Panc1 (cell line): ENCODE results near the gene ZFAND2B. TPM values are rescaled to one million over a fixed set of nuclear protein-coding genes. Genes with fewer than 3 reads are reported as not detected.
A peak's percentile ranks its signal among the peaks of the same experiment; 100 is the strongest.

Experiments used
- ATAC-seq: fragments of 200-7000 bp; cut with Tn5 transposase; 2 replicates; pipeline ENCODE4 v1.9.1; 2020; ENCODE audit warnings: mild to moderate bottlenecking, moderate library complexity
- BruUV-seq: library from RNA; stranded (reverse); fragments of 400-500 nt; replicated peaks from 2 replicates; lab custom pipeline; 2021; lab: Mats Ljungman, UMichigan
- CTCF ChIA-PET: fragments of 300-600 bp; sonication (Branson Sonifier 250); formaldehyde crosslinking; loops from one replicate; lab custom pipeline; 2022; ENCODE audit warnings: antibody characterized with exemption; lab: Charles Lee
- POLR2A ChIA-PET: fragments of 300-600 bp; sonication (Branson Sonifier 250); formaldehyde crosslinking; loops from one replicate; lab custom pipeline; 2022; ENCODE audit warnings: antibody characterized with exemption; lab: Charles Lee
- DNase-seq: peaks from one replicate; pipeline ENCODE4 v3.0.0-alpha.2; 2010; ENCODE audit warnings: low read depth, low spot score
- H3K27ac ChIP-seq: 2 replicates; pipeline ENCODE4 v1.5.1; 2011; ENCODE audit warnings: mild to moderate bottlenecking, low read length, inconsistent platforms
- H3K27me3 ChIP-seq: fragments of 200-500 bp; sonication (Bioruptor generic); 2 replicates; pipeline ENCODE4 v1.6.0; 2014; ENCODE audit warnings: low read length, inconsistent platforms; ENCODE audit not compliant: control insufficient read depth, insufficient read depth
- H3K36me3 ChIP-seq: fragments of 200-500 bp; sonication (Bioruptor generic); 2 replicates; pipeline ENCODE4 v1.5.1; 2014; ENCODE audit warnings: inconsistent platforms, mild to moderate bottlenecking, low read length, moderate library complexity; ENCODE audit not compliant: control insufficient read depth, insufficient read depth
- H3K4me1 ChIP-seq: 2 replicates; pipeline ENCODE4 v1.5.1; 2011; ENCODE audit warnings: inconsistent platforms, mild to moderate bottlenecking, low read length, moderate library complexity; ENCODE audit not compliant: control insufficient read depth, insufficient read depth
- H3K4me3 ChIP-seq, 2 experiments: 2 replicates each; pipeline ENCODE4 v1.5.1; 2011 to 2012; ENCODE audit warnings: low read depth in 2 of 2, low read length in 2 of 2, mild to moderate bottlenecking in 2 of 2, inconsistent platforms in 1 of 2, moderate library complexity in 1 of 2
- H3K9me3 ChIP-seq: fragments of 200-500 bp; sonication (Bioruptor generic); 2 replicates; pipeline ENCODE4 v1.5.1; 2014; ENCODE audit warnings: low read depth, mild to moderate bottlenecking, inconsistent platforms, low read length, moderate library complexity; ENCODE audit not compliant: control insufficient read depth, insufficient read depth
- POLR2AphosphoS5 ChIP-seq: IDR thresholded peaks from 2 replicates; pipeline ENCODE4 v1.6.1; 2012; ENCODE audit warnings: mild to moderate bottlenecking, low read depth, low read length, moderate library complexity
- SIN3A ChIP-seq: IDR thresholded peaks from 2 replicates; pipeline ENCODE4 v1.6.1; 2012; ENCODE audit warnings: low read depth, mild to moderate bottlenecking, low read length, moderate library complexity, borderline replicate concordance; ENCODE audit not compliant: insufficient read depth
- TCF7L2 ChIP-seq: IDR thresholded peaks from 2 replicates; pipeline ENCODE4 v1.6.1; 2011; ENCODE audit warnings: mild to moderate bottlenecking, low read depth, low read length, inconsistent platforms
- in situ Hi-C: cut with HindIII; loops from 2 replicates; pipeline ENCODE4 v1.10.0; 2016; ENCODE audit warnings: low sequenced_read_pairs, low pct_unique_long_range_greater_than_20kb
- intact Hi-C: fragments of 100-400 bp; cut with micrococcal nuclease; formaldehyde crosslinking; loops from one replicate; pipeline ENCODE4 v1.10.0; 2022; ENCODE audit not compliant: unreplicated experiment
- total RNA-seq: library from RNA; stranded (reverse); gene quantifications from one replicate; pipeline ENCODE4 v1.2.1, GENCODE V29; 2021; ENCODE audit not compliant: unreplicated experiment
- TF ChIP-seq, protein P1 (sequence below): fragments of 450-650 bp; IDR thresholded peaks from 2 replicates; pipeline ENCODE4 v1.5.1; 2017; ENCODE audit warnings: mild to moderate bottlenecking
- TF ChIP-seq, protein P2 (sequence below), 2 experiments: IDR thresholded peaks; 2 replicates each; pipeline ENCODE4 v1.6.1; 2011 to 2012; ENCODE audit warnings: low read depth in 2 of 2, control low read depth in 1 of 2, low read length in 1 of 2, mild to moderate bottlenecking in 1 of 2, moderate library complexity in 1 of 2; ENCODE audit not compliant: insufficient read depth in 1 of 2

The ZFAND2B gene
- total RNA-seq, 1 experiment from 2014 or later, result 43.2 TPM

DNA sequence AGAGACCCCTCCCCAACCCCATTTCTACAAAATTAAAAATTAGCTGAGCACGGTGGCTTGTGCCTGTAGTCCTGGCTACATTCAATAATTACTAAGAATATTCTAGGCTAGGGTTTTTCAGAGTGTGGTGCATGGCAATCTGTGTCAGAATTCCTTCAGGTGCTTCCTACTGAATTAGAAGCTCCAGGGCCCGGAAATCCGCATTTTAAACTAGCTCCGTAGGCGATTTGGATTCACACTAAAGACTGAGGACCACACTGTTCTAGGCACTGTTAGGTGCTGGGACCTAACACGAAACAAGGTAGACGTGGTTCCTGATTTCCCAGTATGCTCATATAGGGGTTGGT is 628 bp upstream of the ZFAND2B start:
- POLR2A ChIA-PET, result interaction anchor here (0.5 to 0.6 kb wide), 2 partner anchors 10 to 109 kb away, joined by 3 to 5 read pairs; no protein-coding TSS in a partner anchor
- H3K27ac ChIP-seq, result peak overlapping the region; percentile 86
- intact Hi-C loops, result no loop called here
- DNase-seq (no peak), ATAC-seq (no peak)
- H3K4me1 ChIP-seq, result peaks cover 16% of the 10 kb centered on the region
- TF ChIP-seq SIN3A (no peak), POLR2AphosphoS5 (no peak), TCF7L2 (no peak)
- TF ChIP-seq, protein P1, sequence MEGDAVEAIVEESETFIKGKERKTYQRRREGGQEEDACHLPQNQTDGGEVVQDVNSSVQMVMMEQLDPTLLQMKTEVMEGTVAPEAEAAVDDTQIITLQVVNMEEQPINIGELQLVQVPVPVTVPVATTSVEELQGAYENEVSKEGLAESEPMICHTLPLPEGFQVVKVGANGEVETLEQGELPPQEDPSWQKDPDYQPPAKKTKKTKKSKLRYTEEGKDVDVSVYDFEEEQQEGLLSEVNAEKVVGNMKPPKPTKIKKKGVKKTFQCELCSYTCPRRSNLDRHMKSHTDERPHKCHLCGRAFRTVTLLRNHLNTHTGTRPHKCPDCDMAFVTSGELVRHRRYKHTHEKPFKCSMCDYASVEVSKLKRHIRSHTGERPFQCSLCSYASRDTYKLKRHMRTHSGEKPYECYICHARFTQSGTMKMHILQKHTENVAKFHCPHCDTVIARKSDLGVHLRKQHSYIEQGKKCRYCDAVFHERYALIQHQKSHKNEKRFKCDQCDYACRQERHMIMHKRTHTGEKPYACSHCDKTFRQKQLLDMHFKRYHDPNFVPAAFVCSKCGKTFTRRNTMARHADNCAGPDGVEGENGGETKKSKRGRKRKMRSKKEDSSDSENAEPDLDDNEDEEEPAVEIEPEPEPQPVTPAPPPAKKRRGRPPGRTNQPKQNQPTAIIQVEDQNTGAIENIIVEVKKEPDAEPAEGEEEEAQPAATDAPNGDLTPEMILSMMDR, result no peak
- TF ChIP-seq, protein P2, sequence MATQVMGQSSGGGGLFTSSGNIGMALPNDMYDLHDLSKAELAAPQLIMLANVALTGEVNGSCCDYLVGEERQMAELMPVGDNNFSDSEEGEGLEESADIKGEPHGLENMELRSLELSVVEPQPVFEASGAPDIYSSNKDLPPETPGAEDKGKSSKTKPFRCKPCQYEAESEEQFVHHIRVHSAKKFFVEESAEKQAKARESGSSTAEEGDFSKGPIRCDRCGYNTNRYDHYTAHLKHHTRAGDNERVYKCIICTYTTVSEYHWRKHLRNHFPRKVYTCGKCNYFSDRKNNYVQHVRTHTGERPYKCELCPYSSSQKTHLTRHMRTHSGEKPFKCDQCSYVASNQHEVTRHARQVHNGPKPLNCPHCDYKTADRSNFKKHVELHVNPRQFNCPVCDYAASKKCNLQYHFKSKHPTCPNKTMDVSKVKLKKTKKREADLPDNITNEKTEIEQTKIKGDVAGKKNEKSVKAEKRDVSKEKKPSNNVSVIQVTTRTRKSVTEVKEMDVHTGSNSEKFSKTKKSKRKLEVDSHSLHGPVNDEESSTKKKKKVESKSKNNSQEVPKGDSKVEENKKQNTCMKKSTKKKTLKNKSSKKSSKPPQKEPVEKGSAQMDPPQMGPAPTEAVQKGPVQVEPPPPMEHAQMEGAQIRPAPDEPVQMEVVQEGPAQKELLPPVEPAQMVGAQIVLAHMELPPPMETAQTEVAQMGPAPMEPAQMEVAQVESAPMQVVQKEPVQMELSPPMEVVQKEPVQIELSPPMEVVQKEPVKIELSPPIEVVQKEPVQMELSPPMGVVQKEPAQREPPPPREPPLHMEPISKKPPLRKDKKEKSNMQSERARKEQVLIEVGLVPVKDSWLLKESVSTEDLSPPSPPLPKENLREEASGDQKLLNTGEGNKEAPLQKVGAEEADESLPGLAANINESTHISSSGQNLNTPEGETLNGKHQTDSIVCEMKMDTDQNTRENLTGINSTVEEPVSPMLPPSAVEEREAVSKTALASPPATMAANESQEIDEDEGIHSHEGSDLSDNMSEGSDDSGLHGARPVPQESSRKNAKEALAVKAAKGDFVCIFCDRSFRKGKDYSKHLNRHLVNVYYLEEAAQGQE (IDR thresholded peaks at IDR 0.05; ENCODE audit: insufficient read depth in 1 of 2, low read depth in 2 of 2, low read length in 1 of 2), result no peak
- H3K27me3 ChIP-seq, result no peaks in the 10 kb centered on the region
- H3K4me3 ChIP-seq, result peak overlapping the region; percentile 55 to 93
- H3K36me3 ChIP-seq, result 0 out of 2 replicates have a peak, but pooled peaks cover 2% of the 10 kb centered on the region
- CTCF ChIA-PET, result no interaction called here
- in situ Hi-C loops, result no loop called here
- H3K9me3 ChIP-seq, result no peaks in the 10 kb centered on the region
- BruUV-seq, result no TSS peak

DNA sequence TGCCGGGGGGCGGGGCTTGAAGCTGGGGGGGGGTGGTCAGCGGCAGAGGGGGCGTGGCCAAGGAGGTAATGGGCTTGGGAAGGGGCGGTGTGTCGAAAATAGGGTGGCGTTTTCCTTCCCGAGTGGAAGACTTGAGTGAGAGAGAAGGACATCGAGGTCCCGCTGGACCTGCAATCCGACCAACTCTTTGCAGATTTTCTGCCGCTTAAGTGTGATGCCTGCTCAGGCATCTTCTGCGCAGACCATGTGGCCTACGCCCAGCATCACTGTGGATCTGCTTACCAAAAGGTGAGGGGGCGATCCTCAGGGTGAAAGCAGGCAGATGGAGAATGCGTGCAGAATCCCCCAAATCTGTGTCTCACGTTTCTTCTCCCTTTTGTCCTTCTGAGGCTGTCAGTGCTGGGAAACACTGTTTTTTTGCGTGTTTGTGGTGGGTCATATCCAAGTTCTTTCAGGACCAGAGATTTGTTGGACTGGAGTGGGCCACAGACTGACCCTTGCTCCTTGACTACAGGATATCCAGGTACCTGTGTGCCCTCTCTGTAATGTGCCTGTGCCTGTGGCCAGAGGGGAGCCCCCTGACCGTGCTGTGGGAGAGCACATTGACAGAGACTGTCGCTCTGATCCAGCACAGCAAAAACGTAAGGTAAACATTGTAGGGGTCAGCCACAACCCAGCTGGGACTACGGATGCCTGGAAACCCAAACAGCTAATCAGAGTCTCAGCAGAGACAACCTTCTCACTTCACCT is 727 bp downstream of the ZFAND2B start:
- H3K27me3 ChIP-seq, result no peaks in the 10 kb centered on the region
- in situ Hi-C loops, result no loop called here
- POLR2A ChIA-PET, result interaction anchor here (0.7 kb wide), 1 partner anchor 947 kb away, joined by 6 read pairs; the partner anchor contains the start of gene GPBAR1
- TSS peak; percentile 94 for BruUV-seq
- H3K4me1 ChIP-seq, result peaks cover 16% of the 10 kb centered on the region
- ATAC-seq (peak; percentile 32), DNase-seq (no peak)
- H3K9me3 ChIP-seq, result no peaks in the 10 kb centered on the region
- H3K27ac ChIP-seq, result peak overlapping the region; percentile 84
- TF ChIP-seq TCF7L2 (no peak), POLR2AphosphoS5 (0 out of 2 replicates have a peak, but pooled peaks have one; percentile 4)
- TF ChIP-seq, protein P1, result no peak
- intact Hi-C loops, result no loop called here
- H3K4me3 ChIP-seq, result peak overlapping the region; percentile 55 to 93
- H3K36me3 ChIP-seq, result 0 out of 2 replicates have a peak, but pooled peaks cover 2% of the 10 kb centered on the region
- CTCF ChIA-PET, result no interaction called here
